Tibial artery (tissue), 4 donors: ENCODE measurements around the gene FBXO24.

ENCODE experiments used
- DNase-seq, 2 donors: peaks; one replicate each; pipeline ENCODE4 v3.0.0-alpha.2; 2019
- H3K27ac ChIP-seq, 2 donors: fragments of 200-600 bp; sonication (generic) in 1 of 2; 1 replicate in 1 of 2; 2 replicates in 1 of 2; pipeline ENCODE4 v1.5.1; 2018 to 2019; ENCODE audit warnings: mild to moderate bottlenecking in 1 of 2
- H3K27me3 ChIP-seq, 2 donors: fragments of 200-600 bp; sonication (generic) in 1 of 2; one replicate each; pipeline versions ENCODE4 v1.5.1 to v1.6.0; 2016 to 2019
- H3K36me3 ChIP-seq, 3 donors: fragments of 200-600 bp; sonication (generic) in 2 of 3; one replicate each; pipeline ENCODE4 v1.5.1; 2016 to 2019; ENCODE audit warnings: mild to moderate bottlenecking in 2 of 3
- H3K4me1 ChIP-seq, 4 donors: fragments of 200-600 bp; sonication (generic) in 2 of 4; 1 replicate in 3 of 4; 2 replicates in 1 of 4; pipeline ENCODE4 v1.5.1; 2016 to 2019
- H3K4me3 ChIP-seq, 2 donors: fragments of 200-600 bp; sonication (generic) in 1 of 2; 1 replicate in 1 of 2; 2 replicates in 1 of 2; pipeline ENCODE4 v1.5.1; 2018 to 2019; ENCODE audit warnings: mild to moderate bottlenecking in 2 of 2
- H3K9me3 ChIP-seq, 3 donors: fragments of 200-600 bp; sonication (generic) in 1 of 3; one replicate each; pipeline ENCODE4 v1.5.1; 2016 to 2019
- CTCF ChIP-seq, 2 experiments: fragments of 200-600 bp in 1 of 2; fragments of 450-650 bp in 1 of 2; IDR thresholded peaks; one replicate each; pipeline ENCODE4 v1.5.1; 2017 to 2019; ENCODE audit warnings: antibody characterized with exemption in 2 of 2, mild to moderate bottlenecking in 1 of 2, moderate library complexity in 1 of 2
- intact Hi-C: fragments of 100-400 bp; cut with DNase I; formaldehyde crosslinking; loops from one replicate; pipeline ENCODE4 v1.15.0; 2023; ENCODE audit warnings: low total_unique reads

The FBXO24 gene

GRCh38 chr7:100627238-100627549 is 41.1 kb downstream of the FBXO24 start:
- no peak overlapping the region for H3K4me3 ChIP-seq
- H3K27me3 ChIP-seq, result peaks cover 0 to 23% of the 10 kb centered on the region in 2 donors
- intact Hi-C loops, result no loop called here
- no peak for DNase-seq
- H3K4me1 ChIP-seq, result peaks cover 0 to 11% (median 9%) of the 10 kb centered on the region in 4 donors
- H3K9me3 ChIP-seq, result no peaks in the 10 kb centered on the region
- no peaks in the 10 kb centered on the region for H3K36me3 ChIP-seq
- TF ChIP-seq CTCF (IDR thresholded peaks at IDR 0.05), result no peak
- no peak overlapping the region for H3K27ac ChIP-seq

GRCh38 chr7:100629117-100629716 is 43.1 kb downstream of the FBXO24 start:
- Histone ChIP-seq H3K27ac (no peak overlapping the region), H3K9me3 (no peaks in the 10 kb centered on the region), H3K27me3 (peaks cover 0 to 39% of the 10 kb centered on the region in 2 donors), H3K4me1 (peaks cover 0 to 21% (median 17%) of the 10 kb centered on the region in 4 donors), H3K36me3 (no peaks in the 10 kb centered on the region), H3K4me3 (no peak overlapping the region)
- intact Hi-C loops, result no loop called here
- no peak for TF ChIP-seq CTCF (IDR thresholded peaks at IDR 0.05)
- DNase-seq, result no peak

- no peak for TF ChIP-seq CTCF (IDR thresholded peaks at IDR 0.05)
- Histone ChIP-seq H3K4me1 (peaks cover 0 to 21% (median 17%) of the 10 kb centered on the region in 4 donors), H3K36me3 (no peaks in the 10 kb centered on the region), H3K27ac (no peak overlapping the region), H3K9me3 (no peaks in the 10 kb centered on the region), H3K4me3 (no peak overlapping the region), H3K27me3 (peaks cover 0 to 46% of the 10 kb centered on the region in 2 donors)
- intact Hi-C loops, result no loop called here
- no peak for DNase-seq
Measured at GRCh38 chr7:100630066-100630465, 43.9 kb downstream of the FBXO24 start.

GRCh38 chr7:100632951-100633717 is 47.0 kb downstream of the FBXO24 start:
- Histone ChIP-seq H3K27ac (no peak overlapping the region), H3K36me3 (no peaks in the 10 kb centered on the region), H3K4me3 (peak overlapping the region; percentile 43 to 47), H3K27me3 (peaks cover 0 to 47% of the 10 kb centered on the region in 2 donors), H3K9me3 (no peaks in the 10 kb centered on the region), H3K4me1 (peaks cover 0 to 12% (median 7%) of the 10 kb centered on the region in 4 donors)
- TF ChIP-seq CTCF (IDR thresholded peaks at IDR 0.05), result no peak
- intact Hi-C loops, result no loop called here
- DNase-seq, result peak in 1 of 2 donors; percentile 34

- no peak overlapping the region for H3K27ac ChIP-seq
- no peak for DNase-seq
- H3K36me3 ChIP-seq, result no peaks in the 10 kb centered on the region
- H3K4me3 ChIP-seq, result no peak overlapping the region
- TF ChIP-seq CTCF (IDR thresholded peaks at IDR 0.05), result no peak
- H3K27me3 ChIP-seq, result peaks cover 0 to 52% of the 10 kb centered on the region in 2 donors
- H3K4me1 ChIP-seq, result no peaks in the 10 kb centered on the region
- intact Hi-C loops, result no loop called here
- no peaks in the 10 kb centered on the region for H3K9me3 ChIP-seq
Measured at GRCh38 chr7:100639995-100640516, 53.9 kb downstream of the FBXO24 start.
